GM19043 (cell line): ENCODE data around the gene TEX55.
"Not testable (repeated sequence)": the region's sequence is repeated elsewhere in the genome, so short reads cannot be mapped to it uniquely, and the experiment has no call there.

Source experiments
- ATAC-seq: cut with Tn5 transposase; IDR thresholded peaks from one replicate; pipeline ENCODE4 v1.9.1; 2021; ENCODE audit warnings: low read depth; ENCODE audit not compliant: unreplicated experiment

TEX55 gene

GRCh38 chr3:119157971-119158370 lies 12.0 kb downstream of the TEX55 start:
- no peak for ATAC-seq

- no peak for ATAC-seq
These were observed 14.4 kb downstream of the TEX55 start for GRCh38 chr3:119160361-119160760.

- ATAC-seq: no peak
These were observed 14.8 kb downstream of the TEX55 start for GRCh38 chr3:119160815-119161214.

DNA sequence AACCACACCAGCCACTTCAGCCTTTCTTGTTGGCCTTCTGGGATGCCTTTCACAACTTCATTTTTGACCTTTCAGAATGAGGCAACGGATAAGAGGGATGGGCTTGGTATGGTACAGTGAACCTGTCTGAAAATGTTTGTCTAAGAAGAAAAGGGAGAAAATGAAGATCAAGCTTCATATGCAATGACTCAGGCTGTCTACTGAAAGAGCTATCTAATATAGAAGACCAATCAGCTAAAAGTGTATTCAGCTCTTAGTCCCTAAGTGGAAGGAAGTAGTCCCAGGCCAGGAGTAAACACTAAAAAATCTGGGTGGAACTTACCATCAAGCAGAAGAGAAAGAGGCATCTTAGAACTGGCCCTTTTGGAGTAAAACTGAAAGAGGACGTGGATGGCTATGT lies 15.3 kb downstream of the TEX55 start:
- ATAC-seq: no peak

- not testable (repeated sequence) for ATAC-seq
These were observed 18.8 kb downstream of the TEX55 start for GRCh38 chr3:119164745-119165144.

DNA sequence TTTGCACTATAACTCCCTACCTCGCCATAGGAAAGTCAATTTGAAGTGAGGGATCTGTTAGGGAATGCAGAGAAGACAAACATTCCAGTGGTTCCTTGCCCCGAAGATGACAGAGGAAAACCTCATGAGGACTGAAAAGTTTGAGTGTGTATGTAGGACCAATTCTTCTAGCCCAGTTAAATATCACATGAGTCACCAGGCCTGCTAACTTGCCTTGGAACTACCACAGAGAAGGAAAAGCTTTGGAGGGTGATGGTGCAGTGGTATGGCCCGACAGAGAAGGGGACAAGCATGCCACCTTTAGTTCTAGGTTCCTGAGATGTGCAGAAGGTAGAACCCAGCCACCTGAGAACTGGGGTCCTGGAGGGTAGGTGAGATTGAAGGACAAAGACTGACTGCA lies 24.9 kb downstream of the TEX55 start:
- no peak for ATAC-seq

- no peak for ATAC-seq
These were observed 27.4 kb downstream of the TEX55 start, which contains the start of gene UPK1B for GRCh38 chr3:119173325-119173724. UPK1B (plus strand) TSS chr3:119173598; CDS start chr3:119186742, 13,144 bp downstream.

- ATAC-seq: no peak
These were observed 30.1 kb downstream of the TEX55 start for GRCh38 chr3:119175872-119176756.

DNA sequence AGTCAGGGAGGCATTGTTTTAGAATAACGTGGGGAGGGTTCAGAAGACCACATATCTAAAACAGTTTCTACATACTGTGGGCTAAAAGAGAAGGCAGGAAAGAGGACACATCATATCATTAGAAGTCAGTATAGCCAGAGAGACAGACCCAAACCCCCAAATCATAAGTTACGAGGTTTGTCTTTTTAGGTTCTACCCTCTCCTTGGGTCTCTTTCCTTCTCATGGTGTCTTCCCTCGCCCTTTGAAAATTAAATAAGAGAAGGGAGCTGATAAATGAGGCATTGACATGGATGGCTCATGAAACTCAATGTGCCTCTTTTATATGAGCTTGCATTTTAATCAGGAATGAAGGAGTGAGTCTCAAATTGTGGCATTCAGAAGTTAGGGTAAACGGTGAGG lies 30.8 kb downstream of the TEX55 start:
- no peak for ATAC-seq

DNA sequence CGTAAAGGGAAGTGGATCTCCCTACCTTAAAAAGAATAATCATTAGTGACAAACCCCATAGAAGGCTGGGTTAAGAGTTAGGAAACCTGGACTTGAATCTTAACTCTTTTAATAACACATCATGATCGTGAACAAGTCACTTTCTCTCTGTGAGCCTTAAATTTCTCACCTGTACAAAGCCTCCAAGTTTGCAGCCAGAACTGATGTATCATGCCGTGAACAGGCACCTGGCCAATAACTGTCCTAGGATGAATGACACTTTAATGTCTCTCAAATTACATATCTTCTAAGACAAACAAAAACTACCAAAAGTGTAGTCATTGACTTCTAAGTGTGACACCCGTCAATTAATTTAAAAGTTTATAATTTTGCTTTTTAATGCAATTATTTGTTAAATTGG lies 31.4 kb downstream of the TEX55 start:
- no peak for ATAC-seq

- ATAC-seq: no peak
These were observed 35.8 kb downstream of the TEX55 start for GRCh38 chr3:119181765-119182164.

DNA sequence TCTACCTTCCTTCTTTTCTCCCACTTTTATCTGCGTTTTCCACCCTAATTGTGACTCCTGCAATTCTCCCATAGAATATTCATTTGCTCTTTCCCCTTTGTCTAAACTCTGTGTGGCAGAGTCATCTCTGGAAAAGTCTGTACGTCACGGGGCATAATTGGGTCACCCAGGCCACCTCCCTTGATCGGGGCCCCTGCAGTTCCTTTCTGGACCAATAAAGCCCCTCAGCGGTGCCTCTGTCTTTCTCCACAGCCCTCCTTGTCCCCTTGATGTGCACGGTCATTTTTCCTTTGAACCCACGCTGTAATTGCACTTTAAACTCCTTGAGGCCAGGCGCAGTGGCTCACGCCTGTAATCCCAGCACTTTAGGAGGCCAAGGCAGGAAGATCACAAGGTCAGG lies 38.1 kb downstream of the TEX55 start:
- no peak for ATAC-seq

DNA sequence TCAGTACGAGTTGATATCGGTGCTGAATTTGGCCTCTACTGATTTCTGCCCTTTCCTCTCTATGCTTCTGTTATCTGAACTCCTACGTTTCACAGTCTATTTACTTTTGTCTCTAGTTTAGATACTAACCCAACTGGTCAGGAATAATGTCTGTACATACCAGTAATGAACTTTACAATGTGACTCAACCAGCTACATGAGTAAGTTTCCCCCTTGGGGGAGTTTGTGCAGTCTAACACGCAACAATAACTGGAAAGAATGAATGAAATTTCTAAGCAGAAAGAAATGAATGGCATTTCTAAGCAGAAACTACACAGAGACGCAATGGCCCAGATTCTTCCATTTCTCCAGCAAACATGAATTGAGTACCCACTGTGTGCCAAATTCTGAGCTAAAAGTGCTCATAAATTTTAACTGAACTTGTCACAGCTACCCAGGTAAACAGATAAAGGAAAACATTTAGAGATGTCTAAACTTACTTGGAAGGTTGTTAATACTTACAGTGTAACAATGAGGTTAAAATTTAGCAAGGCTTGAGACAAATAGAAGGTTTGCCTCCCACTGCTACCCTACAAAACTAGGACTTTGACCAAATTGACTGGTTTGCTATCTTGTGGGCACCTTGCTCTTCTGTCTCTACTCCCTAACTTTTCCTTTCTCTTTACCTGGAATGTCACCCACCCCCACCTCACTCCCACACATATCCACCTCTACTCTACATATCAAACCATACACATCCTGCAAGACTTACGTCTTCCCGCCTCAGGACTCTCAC lies 39.0 kb downstream of the TEX55 start:
- no peak for ATAC-seq

- ATAC-seq: no peak
These were observed 41.3 kb downstream of the TEX55 start for GRCh38 chr3:119187266-119187665.

GRCh38 chr3:119191800-119192199 lies 45.8 kb downstream of the TEX55 start:
- ATAC-seq: no peak

- ATAC-seq: no peak
These were observed 48.5 kb downstream of the TEX55 start for GRCh38 chr3:119194237-119195150.

- no peak for ATAC-seq
These were observed 49.1 kb downstream of the TEX55 start for GRCh38 chr3:119195151-119195476.

DNA sequence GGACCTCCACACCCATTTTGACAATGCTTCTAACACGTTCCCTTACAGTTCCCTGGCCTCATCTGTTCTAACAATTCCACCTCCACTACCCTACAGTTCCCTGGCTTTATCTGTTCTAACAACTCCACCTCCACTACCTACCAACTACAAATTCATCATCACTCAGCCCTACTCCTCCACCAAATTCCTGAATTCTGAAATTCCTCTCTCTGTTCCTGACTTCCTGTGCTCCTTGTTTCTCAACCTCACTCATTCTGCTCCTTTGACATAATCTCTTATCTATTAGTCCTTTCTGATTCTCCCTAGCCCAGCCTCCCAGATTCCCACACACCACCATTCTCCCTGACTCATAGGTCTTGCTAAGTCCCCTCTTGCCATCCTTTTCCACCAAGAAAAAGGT lies 49.9 kb downstream of the TEX55 start:
- ATAC-seq: no peak
